H1 (cell line): ENCODE measurements around the gene WDR35. TPM values are rescaled to one million over a fixed set of nuclear protein-coding genes. Genes with fewer than 3 reads are reported as not detected.

Experiments used
- CTCF ChIA-PET: fragments of 300-600 bp; sonication (Branson Sonifier 250); formaldehyde crosslinking; loops from one replicate; lab custom pipeline; 2021; ENCODE audit not compliant: partially characterized antibody; lab: Charles Lee
- POLR2A ChIA-PET: fragments of 300-600 bp; sonication (Branson Sonifier 250); formaldehyde crosslinking; loops from one replicate; lab custom pipeline; 2021; ENCODE audit warnings: inconsistent platforms; ENCODE audit not compliant: partially characterized antibody; lab: Charles Lee
- DNase-seq, 2 experiments: peaks; one replicate each; pipeline versions ENCODE4 v3.0.0 to v3.0.0-alpha.2; 2010 to 2022; ENCODE audit warnings: low spot score in 2 of 2, low read depth in 1 of 2, mixed read lengths in 1 of 2
- FAIRE-seq: peaks from 2 replicates; lab custom pipeline; 2011; peaks lifted over from hg19 to GRCh38; lab: Jason Lieb, UNC
- H2AFZ ChIP-seq: 2 replicates; pipeline ENCODE4 v1.8.1; 2012; ENCODE audit warnings: low read length, inconsistent platforms
- H2AK5ac ChIP-seq: 2 replicates; pipeline ENCODE4 v1.6.1; 2013; ENCODE audit warnings: low read depth, low read length
- H2BK120ac ChIP-seq: replicated peaks from 2 replicates; pipeline ENCODE3; 2013; ENCODE audit warnings: low read depth, low read length, inconsistent platforms
- H2BK12ac ChIP-seq: 2 replicates; pipeline ENCODE4 v1.6.1; 2013; ENCODE audit warnings: low read depth, low read length
- H2BK15ac ChIP-seq: 2 replicates; pipeline ENCODE4 v1.6.1; 2013; ENCODE audit warnings: low read length
- H2BK20ac ChIP-seq: 2 replicates; pipeline ENCODE4 v1.6.1; 2013; ENCODE audit warnings: low read length
- H2BK5ac ChIP-seq: 2 replicates; pipeline ENCODE4 v1.6.1; 2013; ENCODE audit warnings: low read depth, low read length
- H3K14ac ChIP-seq: 2 replicates; pipeline ENCODE4 v1.6.1; 2013; ENCODE audit warnings: inconsistent platforms; ENCODE audit not compliant: insufficient read length
- H3K18ac ChIP-seq: 2 replicates; pipeline ENCODE4 v1.6.1; 2013; ENCODE audit warnings: low read length; ENCODE audit errors: extremely low read depth
- H3K23ac ChIP-seq: 2 replicates; pipeline ENCODE4 v1.6.1; 2013; ENCODE audit warnings: inconsistent platforms; ENCODE audit not compliant: insufficient read length
- H3K23me2 ChIP-seq: 2 replicates; pipeline ENCODE4 v1.6.1; 2013; ENCODE audit warnings: low read depth, low read length
- H3K27ac ChIP-seq: 2 replicates; pipeline ENCODE4 v1.6.1; 2011; ENCODE audit warnings: low read depth, low read length, inconsistent platforms
- H3K27me3 ChIP-seq, 4 experiments: replicated peaks in 1 of 4; 1 replicate in 1 of 4; 2 replicates in 3 of 4; pipeline versions ENCODE4 v1.6.1 to v1.8.1; 2011 to 2013; ENCODE audit warnings: low read length in 3 of 4, mild to moderate bottlenecking in 3 of 4, inconsistent platforms in 2 of 4, mixed read lengths in 2 of 4, moderate library complexity in 1 of 4; ENCODE audit not compliant: control insufficient read depth in 3 of 4, insufficient read depth in 3 of 4; ENCODE audit errors: extremely low read depth in 1 of 4
- H3K36me3 ChIP-seq, 4 experiments: 2 replicates each; pipeline versions ENCODE4 v1.6.1 to v1.8.1; 2011 to 2013; ENCODE audit warnings: mild to moderate bottlenecking in 4 of 4, low read length in 3 of 4, moderate library complexity in 2 of 4, control low read depth in 1 of 4, inconsistent platforms in 1 of 4; ENCODE audit not compliant: insufficient read depth in 4 of 4, control insufficient read depth in 2 of 4
- H3K4ac ChIP-seq: replicated peaks from 2 replicates; pipeline ENCODE3; 2013; ENCODE audit warnings: low read length, low read depth, mixed read lengths, inconsistent platforms; ENCODE audit not compliant: insufficient read length
- H3K4me1 ChIP-seq, 4 experiments: replicated peaks in 1 of 4; 1 replicate in 1 of 4; 2 replicates in 3 of 4; pipeline versions ENCODE4 v1.6.1 to v1.8.1; 2011 to 2013; ENCODE audit warnings: low read length in 3 of 4, inconsistent platforms in 2 of 4, mixed read lengths in 1 of 4; ENCODE audit not compliant: insufficient read depth in 4 of 4, control insufficient read depth in 3 of 4
- H3K4me2 ChIP-seq, 2 experiments: 2 replicates each; pipeline versions ENCODE4 v1.6.1 to v1.8.1; 2011 to 2013; ENCODE audit warnings: low read depth in 2 of 2, low read length in 2 of 2, control low read depth in 1 of 2, inconsistent platforms in 1 of 2, mild to moderate bottlenecking in 1 of 2; ENCODE audit not compliant: insufficient read depth in 1 of 2
- H3K4me3 ChIP-seq, 4 experiments: fragments of 200-600, 300-600 bp in 1 of 4; sonication (generic), shearing (Covaris generic), sonication (Bioruptor Twin) in 1 of 4; 2 replicates each; pipeline versions ENCODE4 v1.5.1 to v1.8.1; 2011 to 2016; ENCODE audit warnings: low read length in 4 of 4, low read depth in 3 of 4, control low read depth in 2 of 4, inconsistent platforms in 2 of 4, mild to moderate bottlenecking in 2 of 4, mixed read lengths in 1 of 4, moderate library complexity in 1 of 4; ENCODE audit not compliant: insufficient read depth in 2 of 4; ENCODE audit errors: extremely low read depth in 1 of 4
- H3K56ac ChIP-seq: replicated peaks from 2 replicates; pipeline ENCODE3; 2013; ENCODE audit warnings: low read depth, mild to moderate bottlenecking, mixed read lengths, low read length, inconsistent platforms; ENCODE audit not compliant: insufficient read length
- H3K79me1 ChIP-seq: 2 replicates; pipeline ENCODE4 v1.6.1; 2013; ENCODE audit warnings: low read depth, low read length, control low read depth
- H3K79me2 ChIP-seq, 2 experiments: 2 replicates each; pipeline versions ENCODE4 v1.6.1 to v1.8.1; 2012 to 2013; ENCODE audit warnings: low read length in 2 of 2, mild to moderate bottlenecking in 2 of 2, inconsistent platforms in 1 of 2; ENCODE audit not compliant: insufficient read depth in 2 of 2, control insufficient read depth in 1 of 2
- H3K9ac ChIP-seq, 4 experiments: replicated peaks in 1 of 4; 1 replicate in 1 of 4; 2 replicates in 3 of 4; pipeline versions ENCODE4 v1.6.1 to v1.8.1; 2011 to 2013; ENCODE audit warnings: low read depth in 3 of 4, low read length in 3 of 4, control low read depth in 2 of 4, mild to moderate bottlenecking in 2 of 4, moderate library complexity in 2 of 4, inconsistent platforms in 1 of 4; ENCODE audit errors: extremely low read depth in 1 of 4
- H3K9me3 ChIP-seq, 2 experiments: 2 replicates each; pipeline versions ENCODE4 v1.6.1 to v1.8.1; 2012 to 2013; ENCODE audit warnings: mild to moderate bottlenecking in 2 of 2, moderate library complexity in 2 of 2, control low read depth in 1 of 2, inconsistent platforms in 1 of 2, low read depth in 1 of 2, low read length in 1 of 2, mixed read lengths in 1 of 2; ENCODE audit not compliant: insufficient read depth in 2 of 2
- H4K20me1 ChIP-seq, 2 experiments: replicated peaks in 1 of 2; 2 replicates each; pipeline versions ENCODE3 to v1.8.1; 2011 to 2013; ENCODE audit warnings: inconsistent platforms in 2 of 2, low read length in 2 of 2, mild to moderate bottlenecking in 1 of 2; ENCODE audit not compliant: insufficient read depth in 2 of 2, control insufficient read depth in 1 of 2
- H4K5ac ChIP-seq: 2 replicates; pipeline ENCODE4 v1.6.1; 2013; ENCODE audit warnings: low read length, low read depth, mixed read lengths, inconsistent platforms; ENCODE audit not compliant: insufficient read length
- H4K8ac ChIP-seq: 2 replicates; pipeline ENCODE4 v1.8.0; 2013; ENCODE audit warnings: mild to moderate bottlenecking, moderate library complexity, low read length, inconsistent platforms; ENCODE audit not compliant: insufficient read depth; ENCODE audit errors: extremely low read depth
- H4K91ac ChIP-seq: replicated peaks from 2 replicates; pipeline ENCODE3; 2013; ENCODE audit warnings: low read length, mixed read lengths, inconsistent platforms; ENCODE audit not compliant: insufficient read length
- ATF3 ChIP-seq: IDR thresholded peaks from 2 replicates; pipeline ENCODE4 v1.6.1; 2011; ENCODE audit warnings: low read depth, mild to moderate bottlenecking, low read length; ENCODE audit not compliant: insufficient read depth
- CTCF ChIP-seq, 3 experiments: IDR thresholded peaks; 1 replicate in 2 of 3; 2 replicates in 1 of 3; pipeline versions ENCODE4 v1.5.1 to v1.6.1; 2011; ENCODE audit warnings: low read length in 3 of 3, mild to moderate bottlenecking in 3 of 3, inconsistent platforms in 2 of 3, low read depth in 1 of 3, moderate library complexity in 1 of 3; ENCODE audit not compliant: insufficient read depth in 1 of 3; ENCODE audit errors: control extremely low read depth in 1 of 3
- MAFK ChIP-seq: IDR thresholded peaks from 2 replicates; pipeline ENCODE4 v1.6.1; 2012; ENCODE audit warnings: low read depth, mild to moderate bottlenecking, improper control_type of control experiment, low read length
- MAX ChIP-seq: IDR thresholded peaks from 2 replicates; pipeline ENCODE4 v1.6.1; 2012; ENCODE audit warnings: inconsistent platforms
- POLR2AphosphoS5 ChIP-seq: IDR thresholded peaks from 2 replicates; pipeline ENCODE4 v1.6.1; 2011; ENCODE audit warnings: low read depth, low read length
- SIRT6 ChIP-seq: IDR thresholded peaks from one replicate; pipeline ENCODE4 v1.7.1; 2012; ENCODE audit warnings: low read length, inconsistent platforms
- SP4 ChIP-seq: IDR thresholded peaks from 2 replicates; pipeline ENCODE4 v1.6.1; 2012; ENCODE audit warnings: low read length, inconsistent platforms
- TAF1 ChIP-seq: IDR thresholded peaks from 2 replicates; pipeline ENCODE4 v1.6.1; 2011; ENCODE audit warnings: mild to moderate bottlenecking, low read depth, low read length
- TEAD4 ChIP-seq: IDR thresholded peaks from 2 replicates; pipeline ENCODE4 v1.6.1; 2012; ENCODE audit warnings: low read depth, low read length, inconsistent platforms, mixed read lengths
- USF2 ChIP-seq: IDR thresholded peaks from 2 replicates; pipeline ENCODE4 v1.6.1; 2011; ENCODE audit warnings: low read length, improper control_type of control experiment
- YY1 ChIP-seq: IDR thresholded peaks from 2 replicates; pipeline ENCODE4 v1.6.1; 2011; ENCODE audit warnings: low read depth, mild to moderate bottlenecking, low read length
- WGBS, 2 experiments: shearing (Covaris generic) in 1 of 2; methylation state at CpG; one replicate each; pipeline versions ENCODE4 v1.1.6 to v1.1.7; 2013 to 2015; ENCODE audit warnings: low lambda C conversion rate in 2 of 2, mixed read lengths in 2 of 2, inconsistent platforms in 1 of 2, low coverage in 1 of 2, missing lambda C conversion rate in 1 of 2; ENCODE audit not compliant: insufficient replicate concordance in 2 of 2, insufficient coverage in 1 of 2, insufficient read length in 1 of 2; ENCODE audit errors: extremely low coverage in 1 of 2, missing lambda C conversion rate in 1 of 2; 5-methylcytosine and 5-hydroxymethylcytosine counted together
- polyA plus RNA-seq, 7 experiments: library from polyadenylated mRNA; depleted of rRNA in 3 of 7; stranded (reverse) in 5 of 7; unstranded in 2 of 7; fragments of >200 nt in 5 of 7; fragments of 200-250 nt in 2 of 7; gene quantifications; 1 replicate in 5 of 7; 2 replicates in 1 of 7; 4 replicates in 1 of 7; pipeline versions ENCODE4 v1.2.1 to v1.2.3, GENCODE V29; 2011 to 2013; ENCODE audit warnings: missing spikeins in 2 of 7, mixed read lengths in 2 of 7
- total RNA-seq: library from RNA; stranded (reverse); fragmentation: NEBNext Ultra II Directional; extraction: Animal tissue kit (Norgen Biotek cat#: 25700); gene quantifications from 2 replicates; pipeline ENCODE4 v1.2.1, GENCODE V29; 2021

Gene WDR35
- total and polyA plus RNA-seq, 2 of the 8 experiments (the other 6 are each of a cell fraction or from before 2014, with no cell fraction given): 9.0 to 25.5 TPM

GRCh38 chr2:19879120-19879519, 110.8 kb downstream of the WDR35 start:
- no peak overlapping the region for H3K9ac ChIP-seq
- FAIRE-seq (no peak), DNase-seq (peak in 1 of 2 experiments; percentile 24)
- no peak overlapping the region for H2BK5ac ChIP-seq
- H3K4me3 ChIP-seq: no peak overlapping the region
- no peak overlapping the region for H2BK15ac ChIP-seq
- H2AK5ac ChIP-seq: no peak overlapping the region
- no peak overlapping the region for H4K8ac ChIP-seq
- no peak overlapping the region for H3K18ac ChIP-seq
- no peaks in the 10 kb centered on the region for H3K36me3 ChIP-seq
- no peaks in the 10 kb centered on the region for H3K23me2 ChIP-seq
- no peaks in the 10 kb centered on the region for H3K79me2 ChIP-seq
- H3K4me1 ChIP-seq: no peaks in the 10 kb centered on the region
- no peak overlapping the region; the same call in 1 of the 2 replicates for H2BK20ac ChIP-seq
- no peak overlapping the region for H2AFZ ChIP-seq
- H3K27me3 ChIP-seq: peaks cover 0 to 2% (median 0%) of the 10 kb centered on the region in 4 experiments; a peak in 2 of 7 replicates
- no peak overlapping the region for H4K91ac ChIP-seq
- no peak overlapping the region for H4K5ac ChIP-seq
- H3K9me3 ChIP-seq: no peaks in the 10 kb centered on the region
- H3K27ac ChIP-seq: no peak overlapping the region
- H3K56ac ChIP-seq: no peak overlapping the region
- POLR2A ChIA-PET: interaction anchor here (1.1 kb wide), 1 partner anchor 22 kb away, joined by 3 read pairs; no protein-coding TSS in a partner anchor
- H3K79me1 ChIP-seq: no peaks in the 10 kb centered on the region; the same call in 1 of the 2 replicates
- H3K14ac ChIP-seq: no peak overlapping the region
- H2BK120ac ChIP-seq: no peak overlapping the region
- no peak overlapping the region for H3K4me2 ChIP-seq
- H3K4ac ChIP-seq: no peak overlapping the region
- CTCF ChIA-PET: no interaction called here
- H2BK12ac ChIP-seq: no peak overlapping the region
- 73% methylated on average over 3 of the region's 3 CpGs; no CpG with 5 or more reads in 1 of the 2 experiments for WGBS, 2 experiments
- no peaks in the 10 kb centered on the region for H4K20me1 ChIP-seq
- H3K23ac ChIP-seq: no peak overlapping the region
- TF ChIP-seq SP4 (no peak), MAX (no peak), TAF1 (no peak), TEAD4 (no peak), ATF3 (no peak), USF2 (no peak), SIRT6 (no peak), YY1 (no peak), MAFK (no peak), CTCF (IDR thresholded peaks at IDR 0.05; ENCODE audit: control extremely low read depth in 1 of 3, insufficient read depth in 1 of 3, low read depth in 1 of 3, low read length in 3 of 3) (no peak), POLR2AphosphoS5 (no peak)
